Testis (tissue), 2 donors: ENCODE data around the gene PCDHB14.

Source experiments
- CTCF ChIP-seq, 3 experiments: fragments of 450-650 bp in 2 of 3; fragments of 200-600 bp in 1 of 3; sonication (generic) in 1 of 3; IDR thresholded peaks; one replicate each; pipeline ENCODE4 v1.5.1; 2016 to 2019; ENCODE audit warnings: antibody characterized with exemption in 3 of 3, mild to moderate bottlenecking in 2 of 3, moderate library complexity in 1 of 3
- POLR2A ChIP-seq: fragments of 450-650 bp; IDR thresholded peaks from one replicate; pipeline ENCODE4 v1.6.1; 2017; ENCODE audit warnings: antibody characterized with exemption, mild to moderate bottlenecking, moderate library complexity

GRCh38 chr5:141196363-141196762 is 26.8 kb upstream of the PCDHB14 start:
- no peak for TF ChIP-seq CTCF (IDR thresholded peaks at IDR 0.05)
- no peak for TF ChIP-seq POLR2A
